ENCODE measurements around the gene NFIC.

Gene NFIC

GRCh38 chr19:3508771-3509535 lies 142.6 kb downstream of the NFIC start:
- DNase-seq (ENCODE audit: low read depth, low spot score) = no peak

- DNase-seq (ENCODE audit: low read depth, low spot score) = no peak
Measured at GRCh38 chr19:3509566-3509989, 143.2 kb downstream of the NFIC start.

GRCh38 chr19:3510727-3511126 lies 144.3 kb downstream of the NFIC start:
- DNase-seq (ENCODE audit: low read depth, low spot score) = no peak

GRCh38 chr19:3511506-3512251 lies 145.3 kb downstream of the NFIC start:
- DNase-seq (ENCODE audit: low read depth, low spot score) = no peak

GRCh38 chr19:3512562-3513228 lies 146.3 kb downstream of the NFIC start:
- DNase-seq (ENCODE audit: low read depth, low spot score) = no peak

GRCh38 chr19:3513229-3514140 lies 147.1 kb downstream of the NFIC start:
- DNase-seq (ENCODE audit: low read depth, low spot score) = no peak

GRCh38 chr19:3514930-3515329 lies 148.5 kb downstream of the NFIC start:
- no peak for DNase-seq (ENCODE audit: low read depth, low spot score)

GRCh38 chr19:3515891-3516422 lies 149.6 kb downstream of the NFIC start:
- DNase-seq (ENCODE audit: low read depth, low spot score) = no peak

GRCh38 chr19:3516675-3517207 lies 150.4 kb downstream of the NFIC start:
- no peak for DNase-seq (ENCODE audit: low read depth, low spot score)

- DNase-seq (ENCODE audit: low read depth, low spot score) = no peak
Measured at GRCh38 chr19:3517638-3518037, 151.3 kb downstream of the NFIC start.

GRCh38 chr19:3518255-3518654 lies 151.9 kb downstream of the NFIC start:
- no peak for DNase-seq (ENCODE audit: low read depth, low spot score)

- no peak for DNase-seq (ENCODE audit: low read depth, low spot score)
Measured at GRCh38 chr19:3518659-3519058, 152.3 kb downstream of the NFIC start.

Data from smooth muscle cell of the brain vasculature (primary cell).